Smooth muscle cell (in vitro differentiated cells): ENCODE results near the gene PIAS1. TPM values are rescaled to one million over a fixed set of nuclear protein-coding genes. Genes with fewer than 3 reads are reported as not detected.

Experiments used
- DNase-seq: peaks from one replicate; lab custom pipeline; 2025; ENCODE audit not compliant: unreplicated experiment; lab: John Stamatoyannopoulos, UW
- H2AFZ ChIP-seq: fragments of 200-600 bp; sonication (generic); 2 replicates; pipeline ENCODE4 v1.6.0; 2016; ENCODE audit warnings: antibody characterized with exemption, low read depth, mild to moderate bottlenecking
- H3F3A ChIP-seq: fragments of 200-600 bp; sonication (generic); 2 replicates; pipeline ENCODE4 v1.6.0; 2017; ENCODE audit warnings: antibody characterized with exemption, low read depth
- H3K27ac ChIP-seq: fragments of 200-600 bp; sonication (generic); 2 replicates; pipeline ENCODE4 v1.5.1; 2016; ENCODE audit warnings: low read depth, mild to moderate bottlenecking
- H3K27me3 ChIP-seq: fragments of 200-600 bp; sonication (generic); 2 replicates; pipeline ENCODE4 v1.6.1; 2016; ENCODE audit warnings: low read depth, mild to moderate bottlenecking
- H3K36me3 ChIP-seq: fragments of 200-600 bp; sonication (generic); 2 replicates; pipeline ENCODE4 v1.5.1; 2016; ENCODE audit warnings: low read depth
- H3K4me1 ChIP-seq: fragments of 200-600 bp; sonication (generic); 2 replicates; pipeline ENCODE4 v1.5.1; 2016; ENCODE audit warnings: low read depth
- H3K4me2 ChIP-seq: fragments of 200-600 bp; sonication (generic); 2 replicates; pipeline ENCODE4 v1.6.0; 2016; ENCODE audit warnings: mild to moderate bottlenecking
- H3K4me3 ChIP-seq: fragments of 200-600 bp; sonication (generic); 2 replicates; pipeline ENCODE4 v1.5.1; 2016; ENCODE audit warnings: mild to moderate bottlenecking
- H3K79me2 ChIP-seq: fragments of 200-600 bp; sonication (generic); 2 replicates; pipeline ENCODE4 v1.6.0; 2016; ENCODE audit warnings: low read depth, mild to moderate bottlenecking
- H3K9ac ChIP-seq: fragments of 200-600 bp; sonication (generic); 2 replicates; pipeline ENCODE4 v1.6.0; 2016; ENCODE audit warnings: low read depth
- H3K9me3 ChIP-seq: fragments of 200-600 bp; sonication (generic); replicated peaks from 2 replicates; pipeline ENCODE4 v1.5.1; 2016; ENCODE audit warnings: low read depth
- H4K20me1 ChIP-seq: fragments of 200-600 bp; sonication (generic); 2 replicates; pipeline ENCODE4 v1.6.0; 2016; ENCODE audit warnings: low read depth
- WGBS: methylation state at CpG from one replicate; pipeline ENCODE4 v1.1.7; 2016; ENCODE audit warnings: low lambda C conversion rate; 5-methylcytosine and 5-hydroxymethylcytosine counted together
- polyA plus RNA-seq: library from polyadenylated mRNA; unstranded; fragments of >200 nt; fragmentation: Nextera tagmentation; extraction: Ambion mirVana; gene quantifications from 2 replicates; pipeline ENCODE4 v1.2.1, GENCODE V29; 2016
- total RNA-seq: library from RNA; depleted of rRNA; stranded (reverse); fragments of >200 nt; gene quantifications from 2 replicates; pipeline ENCODE4 v1.2.3, GENCODE V29; 2014
- TF ChIP-seq, protein P1 (sequence below): fragments of 200-600 bp; sonication (generic); IDR thresholded peaks from 2 replicates; pipeline ENCODE4 v1.5.1; 2017; ENCODE audit warnings: borderline replicate concordance, mild to moderate bottlenecking, antibody characterized with exemption; ENCODE audit not compliant: insufficient read depth, poor library complexity, severe bottlenecking

Gene PIAS1
- total and polyA plus RNA-seq, 2 experiments from 2014 or later = 46.4 to 56.1 TPM

DNA sequence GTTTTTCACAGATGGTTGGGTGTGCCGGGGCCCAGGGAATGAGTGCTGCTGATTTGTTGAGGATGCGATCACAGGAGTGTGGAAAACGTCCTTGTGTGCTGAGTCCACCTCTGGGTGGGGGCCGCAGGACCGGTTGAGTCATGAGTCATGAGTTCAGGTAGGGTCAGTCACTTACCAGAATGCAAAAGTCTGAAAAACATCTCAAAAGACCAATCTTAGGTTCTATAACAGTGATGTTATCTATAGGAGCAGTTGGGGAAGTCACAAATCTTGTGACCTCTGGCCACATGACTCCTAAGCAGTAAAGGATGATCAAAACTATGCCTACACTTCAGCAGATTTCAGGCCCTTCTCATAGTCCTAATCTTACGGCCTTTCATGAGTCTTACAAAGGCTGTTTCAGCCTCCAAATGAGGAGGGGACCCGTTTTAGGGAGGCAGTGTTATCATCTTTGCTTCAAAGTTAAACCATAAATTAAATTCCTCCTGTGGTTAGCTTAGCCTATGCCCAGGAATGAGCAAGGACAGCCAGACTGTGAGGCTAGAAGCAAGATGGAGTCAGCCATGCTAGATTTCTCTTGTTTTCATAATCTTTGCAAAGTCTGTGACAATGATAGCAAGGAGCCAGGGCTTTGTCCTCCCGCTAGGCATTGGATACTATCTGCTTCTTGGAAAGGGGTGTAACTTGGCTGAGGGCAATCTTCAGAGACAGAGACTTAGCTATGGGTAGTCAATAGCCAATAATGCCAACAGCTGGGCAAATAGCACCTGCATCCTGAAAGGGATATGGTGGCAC, 30.6 kb upstream of the PIAS1 start:
- WGBS = 71% methylated on average over 8 of the region's 8 CpGs
- TF ChIP-seq, protein P1, sequence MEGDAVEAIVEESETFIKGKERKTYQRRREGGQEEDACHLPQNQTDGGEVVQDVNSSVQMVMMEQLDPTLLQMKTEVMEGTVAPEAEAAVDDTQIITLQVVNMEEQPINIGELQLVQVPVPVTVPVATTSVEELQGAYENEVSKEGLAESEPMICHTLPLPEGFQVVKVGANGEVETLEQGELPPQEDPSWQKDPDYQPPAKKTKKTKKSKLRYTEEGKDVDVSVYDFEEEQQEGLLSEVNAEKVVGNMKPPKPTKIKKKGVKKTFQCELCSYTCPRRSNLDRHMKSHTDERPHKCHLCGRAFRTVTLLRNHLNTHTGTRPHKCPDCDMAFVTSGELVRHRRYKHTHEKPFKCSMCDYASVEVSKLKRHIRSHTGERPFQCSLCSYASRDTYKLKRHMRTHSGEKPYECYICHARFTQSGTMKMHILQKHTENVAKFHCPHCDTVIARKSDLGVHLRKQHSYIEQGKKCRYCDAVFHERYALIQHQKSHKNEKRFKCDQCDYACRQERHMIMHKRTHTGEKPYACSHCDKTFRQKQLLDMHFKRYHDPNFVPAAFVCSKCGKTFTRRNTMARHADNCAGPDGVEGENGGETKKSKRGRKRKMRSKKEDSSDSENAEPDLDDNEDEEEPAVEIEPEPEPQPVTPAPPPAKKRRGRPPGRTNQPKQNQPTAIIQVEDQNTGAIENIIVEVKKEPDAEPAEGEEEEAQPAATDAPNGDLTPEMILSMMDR = no peak

DNA sequence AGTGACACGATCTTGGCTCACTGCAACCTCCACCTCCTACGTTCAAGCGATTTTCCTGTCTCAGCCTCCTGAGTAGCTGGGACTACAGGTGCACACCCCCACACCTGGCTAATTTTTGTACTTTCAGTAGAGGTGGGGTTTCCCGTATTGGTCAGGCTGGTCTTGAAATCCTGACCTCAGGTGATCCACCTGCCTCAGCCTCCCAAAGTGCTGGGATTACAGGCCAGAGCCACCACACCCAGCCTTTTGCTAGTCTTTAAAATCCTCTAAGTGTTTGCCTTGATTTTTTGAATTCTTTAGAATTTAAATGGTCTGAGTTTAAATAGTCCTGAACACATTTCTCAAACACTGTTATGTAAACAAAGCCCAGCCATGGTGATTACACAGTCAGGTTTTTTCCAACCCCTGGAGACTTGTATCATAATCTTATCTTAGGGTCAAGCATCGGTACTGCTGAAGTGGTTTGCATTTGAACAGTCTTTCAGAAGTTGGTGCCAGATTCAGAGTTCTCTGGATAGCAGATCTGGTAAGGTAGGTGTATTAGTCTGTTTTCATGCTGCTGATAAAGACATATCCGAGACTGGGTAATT, 28.2 kb upstream of the PIAS1 start:
- Histone ChIP-seq H3K27me3 (no peaks in the 10 kb centered on the region), H3K9ac (no peak overlapping the region), H3F3A (no peaks in the 10 kb centered on the region), H4K20me1 (no peaks in the 10 kb centered on the region), H2AFZ (no peak overlapping the region), H3K4me2 (no peak overlapping the region), H3K27ac (no peak overlapping the region), H3K4me3 (no peak overlapping the region), H3K9me3 (no peaks in the 10 kb centered on the region), H3K4me1 (no peaks in the 10 kb centered on the region), H3K79me2 (no peaks in the 10 kb centered on the region), H3K36me3 (no peaks in the 10 kb centered on the region)
- no peak for DNase-seq
- 71% methylated on average over 6 of the region's 6 CpGs for WGBS
- TF ChIP-seq, protein P1 = no peak

More for the DNA sequence above, 30.6 kb upstream of the PIAS1 start:
- H3F3A ChIP-seq = no peaks in the 10 kb centered on the region
- H3K4me2 ChIP-seq = no peak overlapping the region
- H4K20me1 ChIP-seq = no peaks in the 10 kb centered on the region
- H3K27me3 ChIP-seq = no peaks in the 10 kb centered on the region
- H3K4me3 ChIP-seq = no peak overlapping the region
- no peak overlapping the region for H3K27ac ChIP-seq
- no peaks in the 10 kb centered on the region for H3K4me1 ChIP-seq
- no peaks in the 10 kb centered on the region for H3K79me2 ChIP-seq
- H3K9ac ChIP-seq = no peak overlapping the region
- no peaks in the 10 kb centered on the region for H3K36me3 ChIP-seq
- no peak overlapping the region for H2AFZ ChIP-seq
- no peak for DNase-seq
- no peaks in the 10 kb centered on the region for H3K9me3 ChIP-seq

DNA sequence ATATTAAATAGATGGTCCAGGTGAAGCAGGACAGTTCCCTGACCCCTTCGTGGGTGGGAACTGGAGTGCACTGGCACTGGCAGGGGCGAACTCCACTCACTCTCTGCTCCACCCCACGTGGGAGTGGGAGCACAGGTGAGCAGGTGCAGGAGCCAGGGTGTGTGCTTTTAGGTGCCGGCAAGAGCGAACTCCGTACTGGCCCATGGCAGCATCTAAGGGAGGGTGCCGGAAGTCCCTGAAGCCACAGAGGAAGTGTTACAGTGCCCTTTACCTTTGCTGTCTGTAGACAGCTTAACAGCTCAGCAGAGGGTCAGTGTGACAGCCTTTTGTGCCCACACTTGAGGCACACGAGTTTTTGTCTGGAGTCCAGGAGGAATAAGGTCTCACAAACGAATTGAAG, 26.7 kb upstream of the PIAS1 start:
- H3K27ac ChIP-seq = no peak overlapping the region
- no peak for DNase-seq
- no peaks in the 10 kb centered on the region for H3K4me1 ChIP-seq
- H3K9ac ChIP-seq = no peak overlapping the region
- H3K9me3 ChIP-seq = no peaks in the 10 kb centered on the region
- H3K27me3 ChIP-seq = no peaks in the 10 kb centered on the region
- H4K20me1 ChIP-seq = no peaks in the 10 kb centered on the region
- no peaks in the 10 kb centered on the region for H3K79me2 ChIP-seq
- H2AFZ ChIP-seq = no peak overlapping the region
- H3K4me3 ChIP-seq = no peak overlapping the region
- H3F3A ChIP-seq = no peaks in the 10 kb centered on the region
- no peaks in the 10 kb centered on the region for H3K36me3 ChIP-seq
- H3K4me2 ChIP-seq = no peak overlapping the region
- TF ChIP-seq, protein P1 = no peak
- WGBS = 89% methylated on average over 9 of the region's 9 CpGs
